ENCODE results near the gene KNTC1.

GRCh38 chr12:122523846-122524718, 3.0 kb upstream of the KNTC1 start:
- TF ChIP-seq POLR2AphosphoS5 (IDR thresholded peaks at IDR 0.05; ENCODE audit: low read depth, low read length) (no peak), SIN3A (IDR thresholded peaks at IDR 0.05; ENCODE audit: borderline replicate concordance, insufficient read depth, low read length) (no peak), TAF1 (IDR thresholded peaks at IDR 0.05; ENCODE audit: borderline replicate concordance, insufficient read depth, low read length) (no peak), REST (IDR thresholded peaks at IDR 0.05; ENCODE audit: insufficient read depth in 1 of 2, low read depth in 2 of 2, low read length in 2 of 2) (no peak), FOXP2 (optimal IDR thresholded peaks at IDR 0.05; ENCODE audit: borderline replicate concordance, extremely low read depth, extremely low read length, insufficient read depth) (no peak)

Measured in PFSK-1 (cell line).